Activated CD4-positive, alpha-beta memory T cell treated with anti-CD3 and anti-CD28 coated beads, Interleukin-2, amount 10 ng/mL, durations not matched to agents 7 days and 5 days (primary cell): ENCODE measurements around the gene RICTOR. TPM values are rescaled to one million over a fixed set of nuclear protein-coding genes. Genes with fewer than 3 reads are reported as not detected.

ENCODE experiments used
- CTCF ChIA-PET: fragments of 350-600 bp; sonication (Branson Sonifier 250); formaldehyde crosslinking; loops from one replicate; lab custom pipeline; 2021; ENCODE audit warnings: antibody characterized with exemption, inconsistent platforms; lab: Charles Lee
- POLR2A ChIA-PET: fragments of 350-600 bp; sonication (Branson Sonifier 250); formaldehyde crosslinking; loops from one replicate; lab custom pipeline; 2021; ENCODE audit warnings: antibody characterized with exemption; lab: Charles Lee
- DNase-seq: peaks from one replicate; pipeline ENCODE4 v3.0.0-alpha.2; 2020
- H3K27ac Mint-ChIP-seq: one replicate; pipeline ENCODE4 v1.8.0; 2021; ENCODE audit warnings: mild to moderate bottlenecking, mixed read lengths
- H3K27me3 Mint-ChIP-seq: one replicate; pipeline ENCODE4 v1.8.0; 2021; ENCODE audit warnings: mixed read lengths
- H3K36me3 Mint-ChIP-seq: one replicate; pipeline ENCODE4 v1.8.0; 2021; ENCODE audit warnings: low read depth, mixed read lengths
- H3K4me1 Mint-ChIP-seq: one replicate; pipeline ENCODE4 v1.8.0; 2021; ENCODE audit warnings: mixed read lengths
- H3K4me3 Mint-ChIP-seq: one replicate; pipeline ENCODE4 v1.8.0; 2021; ENCODE audit warnings: mild to moderate bottlenecking, mixed read lengths
- H3K9me3 Mint-ChIP-seq: one replicate; pipeline ENCODE4 v1.8.0; 2021; ENCODE audit warnings: mixed read lengths
- total RNA-seq, 2 experiments: library from RNA; stranded (reverse); gene quantifications; one replicate each; pipeline ENCODE4 v1.2.3, GENCODE V29; 2021

RICTOR gene
- total RNA-seq, 2 experiments from 2014 or later: 50.4 to 56.4 TPM

DNA sequence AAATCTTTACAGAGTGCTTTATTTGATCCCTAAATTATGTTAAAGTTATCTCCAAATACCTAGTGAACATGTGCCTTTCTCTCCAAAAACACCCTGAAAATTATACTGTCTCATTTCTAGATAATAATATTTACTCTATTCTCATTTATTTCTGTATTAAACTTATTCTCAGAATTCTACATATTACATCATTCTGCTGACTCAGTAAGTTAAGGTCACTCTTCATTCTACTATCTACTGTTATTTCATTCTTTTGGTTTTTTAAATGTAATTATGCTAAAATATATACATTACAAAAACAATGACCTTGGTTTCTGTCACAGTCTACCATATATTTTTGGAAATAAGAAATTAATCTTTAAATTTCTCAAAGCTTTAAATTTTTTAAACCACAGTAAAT, 96.2 kb downstream of the RICTOR start:
- Mint-ChIP-seq H3K27me3 (no peaks in the 10 kb centered on the region), H3K27ac (no peak overlapping the region), H3K9me3 (no peaks in the 10 kb centered on the region), H3K4me3 (no peak overlapping the region), H3K36me3 (peaks cover 35% of the 10 kb centered on the region), H3K4me1 (peaks cover 6% of the 10 kb centered on the region)
- ChIA-PET CTCF (no interaction called here), POLR2A (no interaction called here)
- no peak for DNase-seq

DNA sequence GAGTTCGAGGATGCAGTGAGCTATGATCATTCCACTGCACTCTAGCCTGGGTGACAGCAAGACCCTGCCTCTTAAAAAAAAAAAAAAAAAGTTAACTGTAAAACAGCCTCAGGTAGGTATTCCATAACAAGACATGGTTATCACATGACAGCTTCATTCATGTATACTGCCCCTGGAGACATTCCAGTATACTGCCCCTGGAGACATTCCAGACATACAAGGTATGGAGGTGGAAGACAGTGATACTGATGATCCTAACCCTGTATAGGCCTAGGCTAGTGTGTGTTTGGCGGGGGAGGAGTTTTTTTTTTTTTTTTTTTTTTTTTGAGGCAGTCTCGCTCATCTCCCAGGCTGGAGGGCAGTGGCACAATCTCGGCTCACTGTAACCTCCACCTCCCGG, 105.5 kb downstream of the RICTOR start:
- H3K4me3 Mint-ChIP-seq: no peak overlapping the region
- H3K9me3 Mint-ChIP-seq: no peaks in the 10 kb centered on the region
- ChIA-PET POLR2A (no interaction called here), CTCF (no interaction called here)
- peaks cover 28% of the 10 kb centered on the region for H3K36me3 Mint-ChIP-seq
- no peaks in the 10 kb centered on the region for H3K27me3 Mint-ChIP-seq
- H3K4me1 Mint-ChIP-seq: no peaks in the 10 kb centered on the region
- no peak for DNase-seq
- H3K27ac Mint-ChIP-seq: no peak overlapping the region

DNA sequence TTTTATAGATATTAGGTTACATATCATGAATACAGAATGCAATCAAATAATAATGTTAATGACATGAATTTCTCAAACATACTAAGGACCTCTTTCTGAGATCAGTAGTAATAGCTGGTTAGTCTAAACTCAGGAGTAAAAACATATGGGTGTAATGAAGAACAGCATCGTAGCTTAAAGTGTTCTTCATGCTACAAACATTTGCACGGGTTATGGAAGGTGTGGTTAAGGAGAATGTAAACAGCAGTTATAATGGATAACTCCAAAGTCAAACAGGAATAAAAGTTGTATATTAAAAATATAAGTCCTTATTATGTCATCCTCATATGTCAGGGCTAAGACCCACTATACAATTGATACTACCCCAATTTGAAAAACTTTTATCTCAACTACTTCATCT, 112.5 kb downstream of the RICTOR start:
- Mint-ChIP-seq H3K36me3 (peaks cover 40% of the 10 kb centered on the region), H3K27me3 (no peaks in the 10 kb centered on the region), H3K4me1 (no peaks in the 10 kb centered on the region), H3K4me3 (no peak overlapping the region), H3K27ac (no peak overlapping the region), H3K9me3 (no peaks in the 10 kb centered on the region)
- ChIA-PET POLR2A (interaction anchor here (1.2 kb wide), 1 partner anchor 10 kb away, joined by 4 read pairs; no protein-coding TSS in a partner anchor), CTCF (no interaction called here)
- DNase-seq: no peak

DNA sequence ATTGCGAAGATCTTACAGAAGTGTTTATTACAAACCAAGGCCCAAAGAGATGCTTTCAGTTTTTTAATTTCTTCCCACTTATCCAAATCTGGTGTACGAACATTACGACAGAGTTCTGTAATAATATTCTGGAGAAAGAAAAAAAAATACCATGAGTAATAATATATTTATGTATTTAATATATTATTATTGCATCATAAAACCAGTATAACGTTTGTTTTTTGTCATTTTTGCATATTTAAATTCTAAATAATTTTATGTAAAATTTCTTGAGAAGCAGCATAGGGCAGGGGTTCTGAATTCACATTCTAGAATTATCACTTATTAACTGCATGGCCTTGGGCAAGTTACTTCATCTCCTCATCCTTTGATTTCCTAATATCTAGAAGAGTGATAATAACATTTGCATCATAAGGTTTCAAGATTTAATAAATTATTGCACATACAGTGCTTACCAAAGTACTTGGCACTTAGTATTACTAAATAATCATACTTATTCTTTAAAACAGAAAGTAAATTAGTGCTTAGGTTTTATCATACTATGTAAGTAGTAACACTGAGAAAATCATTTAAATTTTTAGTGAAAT, 120.7 kb downstream of the RICTOR start:
- H3K27me3 Mint-ChIP-seq: no peaks in the 10 kb centered on the region
- no peaks in the 10 kb centered on the region for H3K4me1 Mint-ChIP-seq
- ChIA-PET CTCF (no interaction called here), POLR2A (no interaction called here)
- DNase-seq: no peak
- H3K4me3 Mint-ChIP-seq: no peak overlapping the region
- H3K36me3 Mint-ChIP-seq: peaks cover 50% of the 10 kb centered on the region
- no peaks in the 10 kb centered on the region for H3K9me3 Mint-ChIP-seq
- no peak overlapping the region for H3K27ac Mint-ChIP-seq

DNA sequence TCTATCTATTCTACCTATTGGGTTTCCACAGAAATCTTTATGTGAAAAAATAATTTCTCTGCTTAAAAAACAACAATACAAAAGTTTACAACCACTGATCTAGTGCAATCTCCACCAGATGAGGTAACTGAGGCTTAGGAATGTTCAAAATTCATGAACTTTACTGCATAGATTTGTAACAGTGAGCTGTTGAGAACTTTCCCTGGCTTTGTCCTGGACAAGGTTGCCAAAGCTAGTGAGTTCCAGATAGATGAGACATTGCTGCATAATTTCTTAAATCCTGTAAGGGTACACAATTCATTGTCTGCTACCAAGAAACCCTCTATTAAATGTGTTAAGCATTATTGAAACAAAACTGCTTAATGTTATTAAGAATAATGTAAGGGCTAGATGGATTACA, 125.7 kb downstream of the RICTOR start:
- Mint-ChIP-seq H3K27me3 (no peaks in the 10 kb centered on the region), H3K4me3 (no peak overlapping the region), H3K27ac (no peak overlapping the region), H3K36me3 (peaks cover 54% of the 10 kb centered on the region), H3K4me1 (peaks cover 8% of the 10 kb centered on the region), H3K9me3 (no peaks in the 10 kb centered on the region)
- CTCF ChIA-PET: interaction anchor here (1.1 kb wide), 1 partner anchor 507 kb away, joined by 3 read pairs; no protein-coding TSS in a partner anchor
- POLR2A ChIA-PET: interaction anchor here (1.0 kb wide), 1 partner anchor 16 kb away, joined by 3 read pairs; no protein-coding TSS in a partner anchor
- DNase-seq: no peak

DNA sequence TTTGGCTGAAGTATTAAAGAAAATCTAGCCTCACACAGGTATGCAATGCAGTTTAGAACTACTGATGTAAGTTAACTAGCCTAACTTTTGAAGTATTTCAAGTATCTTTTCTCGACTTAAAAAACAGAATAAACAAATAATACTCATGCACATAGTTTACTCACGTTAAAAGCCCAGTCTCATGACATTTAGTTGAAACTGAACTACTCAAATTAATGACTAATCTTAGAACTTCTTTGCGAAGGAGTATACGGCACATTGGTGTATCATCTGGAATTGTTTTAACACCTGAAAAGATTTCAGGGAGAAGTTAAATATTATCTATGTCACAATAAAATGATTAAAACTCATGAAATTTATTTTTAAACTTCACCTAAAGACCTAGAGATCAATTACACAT, 129.9 kb downstream of the RICTOR start:
- Mint-ChIP-seq H3K4me1 (peaks cover 11% of the 10 kb centered on the region), H3K36me3 (peaks cover 48% of the 10 kb centered on the region), H3K27me3 (no peaks in the 10 kb centered on the region), H3K9me3 (no peaks in the 10 kb centered on the region), H3K4me3 (no peak overlapping the region), H3K27ac (no peak overlapping the region)
- ChIA-PET POLR2A (no interaction called here), CTCF (interaction anchor here (1.0 kb wide), 1 partner anchor 604 kb away, joined by 4 read pairs; no protein-coding TSS in a partner anchor)
- DNase-seq: no peak

DNA sequence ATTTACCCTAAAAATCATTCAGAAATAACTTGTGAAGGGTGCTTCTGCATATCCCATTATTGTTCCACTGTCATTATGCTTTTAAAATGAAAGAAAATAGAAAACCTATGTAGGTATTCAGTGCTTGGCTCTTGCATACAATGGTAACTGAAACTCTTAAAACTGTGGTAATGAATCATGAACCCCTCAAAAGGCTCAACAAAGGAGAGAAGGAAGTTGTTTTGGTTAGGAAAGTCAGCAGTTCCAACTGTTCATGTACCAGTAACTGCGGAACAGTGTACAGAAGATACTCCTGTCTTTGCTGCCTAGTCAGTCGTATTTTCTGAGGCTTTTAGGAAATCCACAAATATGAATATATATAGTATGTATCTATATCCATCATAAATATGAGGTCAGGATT, 132.3 kb downstream of the RICTOR start:
- Mint-ChIP-seq H3K27me3 (no peaks in the 10 kb centered on the region), H3K4me1 (peaks cover 11% of the 10 kb centered on the region), H3K36me3 (peaks cover 43% of the 10 kb centered on the region), H3K9me3 (no peaks in the 10 kb centered on the region), H3K4me3 (no peak overlapping the region), H3K27ac (no peak overlapping the region)
- ChIA-PET POLR2A (no interaction called here), CTCF (no interaction called here)
- DNase-seq: no peak

DNA sequence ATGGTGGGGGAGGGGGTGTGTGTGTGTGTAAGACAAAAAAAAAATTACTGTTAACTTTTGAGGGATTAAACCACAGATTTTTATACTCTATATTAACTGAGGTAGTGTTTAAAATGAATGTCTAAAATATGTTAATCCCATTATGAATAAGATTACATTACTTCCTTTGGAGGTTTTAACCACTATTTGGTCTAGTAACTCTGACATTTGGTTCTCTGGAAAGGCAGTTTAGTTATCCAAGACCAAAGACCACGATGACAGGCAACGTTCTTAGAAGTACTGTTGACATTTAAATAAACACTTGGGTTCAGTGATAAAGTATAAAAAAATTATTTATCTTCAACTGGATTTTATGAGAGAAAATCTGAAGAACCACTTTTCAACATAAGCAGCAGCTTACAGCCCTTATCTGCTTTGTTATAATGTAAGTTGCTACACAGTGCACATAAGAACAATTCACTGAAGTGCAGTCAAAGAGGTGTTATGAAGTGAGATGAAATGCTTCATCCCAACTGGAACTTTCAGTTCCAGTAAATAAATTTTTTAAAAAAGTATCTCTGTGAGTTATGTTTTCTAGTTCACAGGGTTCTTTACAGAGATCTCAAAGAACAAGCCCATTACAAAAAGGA, 133.9 kb downstream of the RICTOR start:
- POLR2A ChIA-PET: no interaction called here
- no peak overlapping the region for H3K4me3 Mint-ChIP-seq
- H3K4me1 Mint-ChIP-seq: peaks cover 5% of the 10 kb centered on the region
- H3K27ac Mint-ChIP-seq: no peak overlapping the region
- H3K36me3 Mint-ChIP-seq: peaks cover 39% of the 10 kb centered on the region
- CTCF ChIA-PET: no interaction called here
- H3K9me3 Mint-ChIP-seq: no peaks in the 10 kb centered on the region
- no peak for DNase-seq
- H3K27me3 Mint-ChIP-seq: no peaks in the 10 kb centered on the region

DNA sequence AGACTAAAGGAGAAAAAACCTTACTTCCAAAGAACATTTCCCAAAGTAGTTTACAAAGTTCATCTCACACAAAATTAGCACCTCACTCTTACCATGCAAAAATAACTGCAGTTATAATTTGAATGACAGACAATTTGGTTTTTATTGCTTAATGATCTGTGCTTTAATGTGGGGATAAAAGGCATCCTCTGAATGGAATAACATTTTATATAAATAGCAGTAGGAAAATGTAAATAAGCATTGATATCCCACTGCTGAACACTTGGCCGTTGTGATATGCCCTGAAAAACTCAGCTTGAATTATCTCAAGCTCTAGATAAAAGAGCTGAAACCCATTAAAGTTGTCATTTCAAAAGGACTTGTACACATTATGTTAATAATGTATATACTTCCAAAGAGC, 135.2 kb downstream of the RICTOR start:
- Mint-ChIP-seq H3K27ac (no peak overlapping the region), H3K27me3 (no peaks in the 10 kb centered on the region), H3K36me3 (peaks cover 35% of the 10 kb centered on the region), H3K4me1 (peaks cover 3% of the 10 kb centered on the region), H3K4me3 (no peak overlapping the region), H3K9me3 (no peaks in the 10 kb centered on the region)
- ChIA-PET CTCF (no interaction called here), POLR2A (no interaction called here)
- DNase-seq: no peak

DNA sequence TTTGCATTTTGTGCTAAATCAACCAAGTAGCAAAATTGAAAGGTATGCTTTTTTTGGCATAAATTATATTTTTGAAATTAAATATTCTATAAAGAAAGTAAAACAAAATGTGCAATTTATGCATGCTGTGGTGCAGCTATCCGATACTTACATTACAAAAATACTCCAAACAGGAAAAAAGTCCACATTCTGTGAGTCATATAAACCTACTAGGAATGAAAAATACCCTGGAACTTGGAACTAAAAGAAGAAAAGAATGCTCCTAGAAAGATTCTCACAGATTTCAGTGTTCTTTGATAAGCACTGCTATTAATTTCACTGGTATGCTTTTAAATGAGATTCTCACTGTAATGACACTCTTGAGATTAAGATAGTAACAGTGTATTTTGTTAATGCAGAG, 135.8 kb downstream of the RICTOR start:
- Mint-ChIP-seq H3K4me1 (peaks cover 3% of the 10 kb centered on the region), H3K4me3 (no peak overlapping the region), H3K27ac (no peak overlapping the region), H3K27me3 (no peaks in the 10 kb centered on the region), H3K9me3 (no peaks in the 10 kb centered on the region), H3K36me3 (peaks cover 35% of the 10 kb centered on the region)
- DNase-seq: no peak
- ChIA-PET CTCF (no interaction called here), POLR2A (no interaction called here)

DNA sequence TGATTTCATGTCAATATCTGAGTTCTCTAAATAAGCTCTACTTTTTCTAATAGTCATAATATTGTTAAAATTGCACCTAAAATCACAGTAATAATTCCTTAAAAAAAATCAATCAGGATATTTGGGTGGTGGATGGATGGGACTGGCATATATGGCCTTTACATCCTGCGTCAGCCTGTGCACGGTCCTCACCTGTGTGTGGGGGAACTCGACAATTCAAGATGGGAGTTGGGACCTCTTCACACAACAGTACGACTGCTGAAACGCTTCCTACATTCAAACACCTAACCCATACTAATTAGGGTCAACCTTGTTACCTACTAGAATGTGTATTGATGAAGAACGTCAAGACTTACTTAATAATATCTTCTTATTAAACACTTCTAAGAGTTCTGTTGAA, 137.9 kb downstream of the RICTOR start:
- ChIA-PET POLR2A (no interaction called here), CTCF (no interaction called here)
- H3K36me3 Mint-ChIP-seq: peaks cover 23% of the 10 kb centered on the region
- H3K9me3 Mint-ChIP-seq: no peaks in the 10 kb centered on the region
- H3K27me3 Mint-ChIP-seq: no peaks in the 10 kb centered on the region
- peaks cover 3% of the 10 kb centered on the region for H3K4me1 Mint-ChIP-seq
- H3K27ac Mint-ChIP-seq: no peak overlapping the region
- DNase-seq: no peak
- H3K4me3 Mint-ChIP-seq: no peak overlapping the region

DNA sequence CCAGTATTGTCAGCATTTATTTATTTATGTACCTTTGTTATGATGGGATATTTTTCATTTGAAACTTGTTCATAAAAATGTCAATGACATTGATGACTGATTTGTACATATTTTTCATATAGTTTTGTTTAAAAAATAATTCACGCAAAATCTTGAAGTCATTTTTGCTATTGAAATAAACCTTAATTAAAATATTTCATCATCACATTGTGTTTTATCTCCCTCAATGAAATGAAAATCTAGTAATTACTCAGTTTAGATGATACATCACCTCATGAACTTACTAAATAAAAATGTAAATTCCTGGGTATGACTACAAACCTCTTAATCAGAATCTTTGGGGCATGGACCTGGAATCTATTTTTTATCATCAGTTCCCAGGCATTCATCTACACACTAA, 138.8 kb downstream of the RICTOR start:
- H3K4me1 Mint-ChIP-seq: peaks cover 3% of the 10 kb centered on the region
- no peak for DNase-seq
- no peaks in the 10 kb centered on the region for H3K27me3 Mint-ChIP-seq
- ChIA-PET POLR2A (no interaction called here), CTCF (no interaction called here)
- peaks cover 21% of the 10 kb centered on the region for H3K36me3 Mint-ChIP-seq
- H3K4me3 Mint-ChIP-seq: no peak overlapping the region
- H3K27ac Mint-ChIP-seq: no peak overlapping the region
- no peaks in the 10 kb centered on the region for H3K9me3 Mint-ChIP-seq

DNA sequence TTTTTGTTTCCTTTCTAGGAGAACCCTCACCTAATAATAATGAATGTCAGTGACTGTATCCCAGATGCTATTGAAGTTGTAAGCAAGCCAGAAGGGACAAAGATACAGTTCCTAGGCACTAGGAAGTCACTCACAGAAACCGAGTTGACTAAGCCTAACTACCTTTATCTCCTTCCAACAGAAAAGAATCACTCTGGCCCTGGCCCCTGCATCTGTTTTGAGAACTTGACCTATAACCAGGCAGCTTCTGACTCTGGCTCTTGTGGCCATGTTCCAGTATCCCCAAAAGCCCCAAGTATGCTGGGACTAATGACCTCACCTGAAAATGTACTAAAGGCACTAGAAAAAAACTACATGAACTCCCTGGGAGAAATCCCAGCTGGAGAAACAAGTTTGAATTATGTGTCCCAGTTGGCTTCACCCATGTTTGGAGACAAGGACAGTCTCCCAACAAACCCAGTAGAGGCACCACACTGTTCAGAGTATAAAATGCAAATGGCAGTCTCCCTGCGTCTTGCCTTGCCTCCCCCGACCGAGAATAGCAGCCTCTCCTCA, 141.3 kb downstream of the RICTOR start:
- no peak overlapping the region for H3K27ac Mint-ChIP-seq
- ChIA-PET CTCF (no interaction called here), POLR2A (no interaction called here)
- no peak for DNase-seq
- H3K4me1 Mint-ChIP-seq: peaks cover 2% of the 10 kb centered on the region
- H3K27me3 Mint-ChIP-seq: peaks cover 5% of the 10 kb centered on the region
- peaks cover 1% of the 10 kb centered on the region for H3K9me3 Mint-ChIP-seq
- peaks cover 14% of the 10 kb centered on the region for H3K36me3 Mint-ChIP-seq
- no peak overlapping the region for H3K4me3 Mint-ChIP-seq
